CD4-positive, alpha-beta T cell (primary cell): ENCODE results near the gene RAB7B. TPM values are rescaled to one million over a fixed set of nuclear protein-coding genes. Genes with fewer than 3 reads are reported as not detected.
A peak's percentile ranks its signal among the peaks of the same experiment; 100 is the strongest.

Source experiments
- ATAC-seq: fragments of 200-7000 bp; cut with Tn5 transposase; one replicate; pipeline ENCODE4 v1.10.0; 2022; ENCODE audit warnings: mild to moderate bottlenecking; ENCODE audit not compliant: poor library complexity
- CTCF ChIA-PET: fragments of 350-600 bp; sonication (Branson Sonifier 250); formaldehyde crosslinking; loops from one replicate; lab custom pipeline; 2021; ENCODE audit warnings: antibody characterized with exemption, inconsistent platforms; lab: Charles Lee
- POLR2A ChIA-PET: fragments of 350-600 bp; sonication (Branson Sonifier 250); formaldehyde crosslinking; loops from one replicate; lab custom pipeline; 2021; ENCODE audit warnings: antibody characterized with exemption, inconsistent platforms; lab: Charles Lee
- DNase-seq, 14 experiments: peaks; one replicate each; pipeline ENCODE4 v3.0.0-alpha.2; 2013 to 2020; ENCODE audit warnings: mixed read lengths in 2 of 14
- H3K27ac ChIP-seq, 2 donors: one replicate each; pipeline versions ENCODE4 v1.5.1 to v1.7.0; 2013; ENCODE audit warnings: low read length in 2 of 2, low read depth in 1 of 2, mild to moderate bottlenecking in 1 of 2
- H3K27me3 ChIP-seq, 2 experiments: 1 replicate in 1 of 2; 2 replicates in 1 of 2; pipeline versions ENCODE4 v1.6.1 to v1.7.0; 2013; ENCODE audit warnings: low read length in 2 of 2, control low read depth in 1 of 2, mild to moderate bottlenecking in 1 of 2, moderate library complexity in 1 of 2; ENCODE audit not compliant: insufficient read depth in 2 of 2, control insufficient read depth in 1 of 2
- H3K36me3 ChIP-seq: one replicate; pipeline ENCODE4 v1.6.1; 2013; ENCODE audit warnings: low read length, control low read depth; ENCODE audit not compliant: insufficient read depth
- H3K4me1 ChIP-seq: one replicate; pipeline ENCODE4 v1.6.1; 2013; ENCODE audit warnings: low read length, control low read depth; ENCODE audit not compliant: insufficient read depth
- H3K4me3 ChIP-seq: one replicate; pipeline ENCODE4 v1.5.1; 2013; ENCODE audit warnings: mild to moderate bottlenecking, low read length, moderate library complexity
- H3K9me3 ChIP-seq, 2 experiments: 1 replicate in 1 of 2; 2 replicates in 1 of 2; pipeline versions ENCODE4 v1.6.1 to v1.7.0; 2013; ENCODE audit warnings: low read length in 2 of 2, mild to moderate bottlenecking in 2 of 2, control low read depth in 1 of 2, moderate library complexity in 1 of 2; ENCODE audit not compliant: control insufficient read depth in 1 of 2, insufficient read depth in 1 of 2
- H3K27ac Mint-ChIP-seq: one replicate; pipeline ENCODE4 v1.8.0; 2020; ENCODE audit warnings: mixed read lengths
- H3K27me3 Mint-ChIP-seq: one replicate; pipeline ENCODE4 v1.8.0; 2021; ENCODE audit warnings: mixed read lengths
- H3K36me3 Mint-ChIP-seq: one replicate; pipeline ENCODE4 v1.8.0; 2021; ENCODE audit warnings: low read depth, mixed read lengths
- H3K4me1 Mint-ChIP-seq: one replicate; pipeline ENCODE4 v1.8.0; 2021; ENCODE audit warnings: low read depth, mixed read lengths
- H3K4me3 Mint-ChIP-seq: one replicate; pipeline ENCODE4 v1.8.0; 2020; ENCODE audit warnings: mild to moderate bottlenecking, mixed read lengths
- H3K9me3 Mint-ChIP-seq: one replicate; pipeline ENCODE4 v1.8.0; 2020; ENCODE audit warnings: mixed read lengths
- CTCF ChIP-seq: fragments of 200-600 bp; IDR thresholded peaks from one replicate; pipeline ENCODE4 v1.8.0; 2022; ENCODE audit warnings: antibody characterized with exemption, mild to moderate bottlenecking
- intact Hi-C, 2 experiments: fragments of 100-400 bp; cut with DNase I in 1 of 2; cut with micrococcal nuclease in 1 of 2; formaldehyde crosslinking; loops; one replicate each; pipeline versions ENCODE4 v1.15.1 to v1.9.0; 2023 to 2025; cut with DNase I, micrococcal nuclease
- total RNA-seq, 174 experiments: library from RNA in 2 of 174; stranded (reverse) in 2 of 174; gene quantifications; one replicate each; pipeline ENCODE4 v1.2.3 and lab custom pipeline; 2021 to 2026

The RAB7B gene
- total RNA-seq, 2 experiments from 2014 or later: 0.08 TPM; not detected in 1

GRCh38 chr1:205985330-205986005 lies 17.7 kb downstream of the RAB7B start:
- Histone ChIP-seq H3K4me1 (no peaks in the 10 kb centered on the region), H3K9me3 (no peaks in the 10 kb centered on the region), H3K27ac (no peak overlapping the region), H3K4me3 (no peak overlapping the region), H3K27me3 (no peaks in the 10 kb centered on the region), H3K36me3 (no peaks in the 10 kb centered on the region)
- Mint-ChIP-seq H3K27me3 (peaks cover 5% of the 10 kb centered on the region), H3K36me3 (no peaks in the 10 kb centered on the region), H3K27ac (no peak overlapping the region), H3K4me3 (no peak overlapping the region), H3K9me3 (no peaks in the 10 kb centered on the region), H3K4me1 (no peaks in the 10 kb centered on the region)
- no peak for ATAC-seq
- no peak for TF ChIP-seq CTCF
- intact Hi-C loops: no loop called here
- ChIA-PET CTCF (no interaction called here), POLR2A (no interaction called here)
- no peak for DNase-seq

GRCh38 chr1:205983925-205984725 lies 19.1 kb downstream of the RAB7B start:
- Histone ChIP-seq H3K27me3 (no peaks in the 10 kb centered on the region), H3K4me3 (no peak overlapping the region), H3K4me1 (no peaks in the 10 kb centered on the region), H3K36me3 (no peaks in the 10 kb centered on the region), H3K27ac (no peak overlapping the region), H3K9me3 (no peaks in the 10 kb centered on the region)
- no peak for TF ChIP-seq CTCF
- no peaks in the 10 kb centered on the region for H3K36me3 Mint-ChIP-seq
- CTCF ChIA-PET: interaction anchor here (0.5 kb wide), 1 partner anchor 149 kb away, joined by 3 read pairs; no protein-coding TSS in a partner anchor
- ATAC-seq: no peak
- H3K9me3 Mint-ChIP-seq: no peaks in the 10 kb centered on the region
- H3K27ac Mint-ChIP-seq: no peak overlapping the region
- POLR2A ChIA-PET: no interaction called here
- H3K27me3 Mint-ChIP-seq: no peaks in the 10 kb centered on the region
- intact Hi-C loops: loop anchor here in 1 of 2 experiments (1.0 kb wide), 1 partner anchor 122 kb away; no protein-coding TSS in a partner anchor
- no peak overlapping the region for H3K4me3 Mint-ChIP-seq
- no peaks in the 10 kb centered on the region for H3K4me1 Mint-ChIP-seq
- DNase-seq: peak in 3 of 14 experiments; percentile 10 to 42 (median 36)

GRCh38 chr1:205981257-205981656 lies 21.9 kb downstream of the RAB7B start:
- DNase-seq (no peak), ATAC-seq (no peak)
- Histone ChIP-seq H3K27me3 (no peaks in the 10 kb centered on the region), H3K4me1 (no peaks in the 10 kb centered on the region), H3K27ac (no peak overlapping the region), H3K9me3 (no peaks in the 10 kb centered on the region), H3K36me3 (no peaks in the 10 kb centered on the region), H3K4me3 (no peak overlapping the region)
- H3K4me3 Mint-ChIP-seq: no peak overlapping the region
- H3K4me1 Mint-ChIP-seq: no peaks in the 10 kb centered on the region
- peaks cover 4% of the 10 kb centered on the region for H3K27me3 Mint-ChIP-seq
- no peak for TF ChIP-seq CTCF
- CTCF ChIA-PET: interaction anchor here (1.3 kb wide), 1 partner anchor 190 kb away, joined by 3 read pairs; no protein-coding TSS in a partner anchor
- H3K27ac Mint-ChIP-seq: no peak overlapping the region
- POLR2A ChIA-PET: no interaction called here
- no peaks in the 10 kb centered on the region for H3K36me3 Mint-ChIP-seq
- intact Hi-C loops: no loop called here
- H3K9me3 Mint-ChIP-seq: no peaks in the 10 kb centered on the region
